Measurements from ENCODE around the gene TSPAN9. TPM values are rescaled to one million over a fixed set of nuclear protein-coding genes. Genes with fewer than 3 reads are reported as not detected.

Gene TSPAN9
- total RNA-seq, 1 donor, result 3.5 TPM

DNA sequence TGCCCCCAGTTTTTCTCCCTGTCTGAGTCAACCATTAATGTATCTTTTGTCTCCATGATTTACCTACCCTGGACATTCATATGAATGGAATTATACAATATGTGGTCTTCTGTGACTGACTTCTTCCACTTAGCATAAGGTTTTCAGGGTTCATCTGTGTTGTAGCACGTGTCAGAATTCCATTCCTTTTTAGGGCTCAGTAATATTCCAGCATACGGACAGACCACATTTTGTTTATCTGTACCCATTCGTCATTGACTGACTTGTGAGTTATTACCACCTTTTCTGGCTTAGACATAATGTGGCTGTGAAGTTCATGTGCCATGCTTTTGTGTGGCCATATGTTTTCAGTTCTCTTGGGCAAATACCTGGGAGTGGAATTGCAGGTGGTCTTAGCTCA is 37.9 kb downstream of the TSPAN9 start:
- no peaks in the 10 kb centered on the region for H3K9me3 ChIP-seq (ENCODE audit: low read depth, low read length)
- no peaks in the 10 kb centered on the region for H3K4me1 ChIP-seq (ENCODE audit: insufficient read depth, low read length)
- peaks cover 6% of the 10 kb centered on the region for H3K27me3 ChIP-seq (ENCODE audit: insufficient read depth, low read length)
- H3K4me3 ChIP-seq (ENCODE audit: low read length), result no peak overlapping the region

DNA sequence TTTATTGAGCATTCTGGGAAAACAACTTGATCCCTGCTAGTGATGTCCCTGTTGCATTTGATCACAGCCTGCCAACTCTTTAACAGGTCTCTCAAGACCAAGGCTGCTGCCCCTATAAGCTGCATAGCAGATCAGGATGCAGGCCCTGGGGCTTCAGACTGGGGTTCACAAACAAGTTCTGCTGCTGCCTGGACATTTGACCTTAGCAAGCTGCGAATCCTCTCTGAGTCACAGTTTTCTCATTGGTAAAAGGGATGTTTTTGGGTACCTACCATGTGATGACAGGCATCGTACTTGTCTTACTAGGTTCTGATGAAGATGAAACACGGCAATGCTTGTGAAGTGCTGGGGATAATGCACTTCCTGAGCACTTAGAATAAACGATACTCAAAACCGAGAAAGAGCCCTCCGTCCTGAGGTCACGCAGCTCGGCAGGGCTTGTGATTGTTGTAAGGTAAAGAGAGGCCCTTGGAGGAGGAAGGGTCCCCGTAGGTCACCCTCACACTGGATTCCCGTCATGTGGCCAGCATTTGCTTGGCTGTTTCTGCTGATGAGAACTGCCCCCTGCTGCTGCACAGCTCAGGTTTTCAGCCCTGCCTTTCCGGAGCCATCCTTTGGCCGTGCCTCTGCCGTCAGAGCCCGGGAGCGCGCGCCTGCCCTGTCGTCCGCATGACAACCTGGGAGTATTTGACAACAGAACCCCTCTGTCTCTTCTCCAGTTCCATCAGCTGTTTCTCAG is 39.1 kb downstream of the TSPAN9 start:
- Histone ChIP-seq H3K9me3 (ENCODE audit: low read depth, low read length) (no peaks in the 10 kb centered on the region), H3K4me1 (ENCODE audit: insufficient read depth, low read length) (no peaks in the 10 kb centered on the region), H3K4me3 (ENCODE audit: low read length) (no peak overlapping the region), H3K27me3 (ENCODE audit: insufficient read depth, low read length) (peaks cover 6% of the 10 kb centered on the region)

DNA sequence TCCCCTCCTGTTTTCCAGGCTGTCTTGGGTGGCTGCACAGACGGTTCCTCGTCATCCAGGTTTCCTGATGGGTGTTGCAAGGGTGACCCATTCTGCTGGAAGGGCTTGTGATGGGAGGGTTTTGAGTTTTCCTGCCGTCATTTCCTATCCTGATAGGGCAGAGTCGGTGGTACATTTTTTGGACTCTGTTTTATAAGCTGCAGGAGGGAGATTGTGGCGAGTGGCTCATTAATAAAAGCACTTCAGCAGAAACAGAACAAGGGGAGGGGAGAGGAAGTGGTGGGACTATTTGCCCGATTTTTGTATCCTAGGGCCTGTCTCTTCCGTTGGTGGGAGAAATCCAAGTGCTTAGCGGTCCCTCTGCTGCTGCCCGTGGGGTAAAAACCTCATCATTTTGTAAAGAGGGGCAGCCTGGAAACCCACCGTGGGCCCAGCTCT is 40.0 kb downstream of the TSPAN9 start:
- no peak overlapping the region for H3K4me3 ChIP-seq (ENCODE audit: low read length)
- H3K4me1 ChIP-seq (ENCODE audit: insufficient read depth, low read length), result no peaks in the 10 kb centered on the region
- peaks cover 6% of the 10 kb centered on the region for H3K27me3 ChIP-seq (ENCODE audit: insufficient read depth, low read length)
- no peaks in the 10 kb centered on the region for H3K9me3 ChIP-seq (ENCODE audit: low read depth, low read length)

DNA sequence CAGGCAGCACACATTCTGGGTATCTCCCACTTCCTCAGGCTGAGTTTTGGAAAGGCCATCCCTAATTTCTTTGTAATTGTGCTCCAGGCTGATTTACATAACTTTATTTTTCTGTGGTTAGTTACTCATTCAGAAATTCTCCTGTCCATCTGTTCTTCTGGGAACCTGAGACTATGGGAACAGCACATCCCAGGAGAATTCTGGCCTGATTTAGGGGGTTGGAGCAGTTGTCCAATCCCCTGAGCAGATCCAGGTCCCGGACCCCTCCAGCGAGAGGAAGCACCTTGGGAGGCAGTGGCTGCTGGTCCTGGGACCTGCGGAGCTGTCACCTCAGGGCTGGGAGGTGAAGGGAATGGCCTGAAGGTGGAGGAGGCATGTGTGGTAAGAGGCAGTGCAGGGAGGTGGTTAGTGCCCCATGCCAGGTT is 40.4 kb downstream of the TSPAN9 start:
- peaks cover 6% of the 10 kb centered on the region for H3K27me3 ChIP-seq (ENCODE audit: insufficient read depth, low read length)
- H3K4me1 ChIP-seq (ENCODE audit: insufficient read depth, low read length), result no peaks in the 10 kb centered on the region
- no peak overlapping the region for H3K4me3 ChIP-seq (ENCODE audit: low read length)
- no peaks in the 10 kb centered on the region for H3K9me3 ChIP-seq (ENCODE audit: low read depth, low read length)

DNA sequence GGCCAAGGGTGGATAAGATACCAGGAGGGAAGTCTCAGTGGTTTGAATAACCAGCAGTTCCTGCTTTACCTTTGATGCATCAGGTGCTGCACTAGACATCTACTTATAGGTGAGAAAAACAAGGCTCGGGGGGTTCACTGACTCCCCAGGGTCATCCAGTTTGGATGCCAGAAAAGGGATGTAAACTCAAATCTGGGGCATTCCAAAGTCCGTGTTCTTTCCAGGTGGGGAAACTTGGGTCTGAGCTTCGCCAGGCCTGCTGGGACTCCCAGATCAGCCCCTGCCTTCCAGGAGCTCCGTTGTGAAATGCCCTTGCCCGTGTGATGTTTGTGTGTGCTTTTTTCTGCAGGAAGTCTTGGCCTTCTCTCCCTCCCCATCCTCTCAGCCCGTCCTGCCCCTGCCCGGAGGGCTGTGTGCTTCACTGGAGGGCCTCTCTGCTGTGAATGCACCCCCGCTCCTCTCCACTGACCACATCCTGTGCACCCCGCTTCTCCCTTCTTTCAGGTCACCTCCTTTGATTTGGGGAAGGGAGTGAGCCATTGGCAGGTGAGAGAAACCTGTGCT is 42.1 kb downstream of the TSPAN9 start:
- Histone ChIP-seq H3K4me3 (ENCODE audit: low read length) (no peak overlapping the region), H3K4me1 (ENCODE audit: insufficient read depth, low read length) (no peaks in the 10 kb centered on the region), H3K27me3 (ENCODE audit: insufficient read depth, low read length) (peaks cover 13% of the 10 kb centered on the region), H3K9me3 (ENCODE audit: low read depth, low read length) (no peaks in the 10 kb centered on the region)

DNA sequence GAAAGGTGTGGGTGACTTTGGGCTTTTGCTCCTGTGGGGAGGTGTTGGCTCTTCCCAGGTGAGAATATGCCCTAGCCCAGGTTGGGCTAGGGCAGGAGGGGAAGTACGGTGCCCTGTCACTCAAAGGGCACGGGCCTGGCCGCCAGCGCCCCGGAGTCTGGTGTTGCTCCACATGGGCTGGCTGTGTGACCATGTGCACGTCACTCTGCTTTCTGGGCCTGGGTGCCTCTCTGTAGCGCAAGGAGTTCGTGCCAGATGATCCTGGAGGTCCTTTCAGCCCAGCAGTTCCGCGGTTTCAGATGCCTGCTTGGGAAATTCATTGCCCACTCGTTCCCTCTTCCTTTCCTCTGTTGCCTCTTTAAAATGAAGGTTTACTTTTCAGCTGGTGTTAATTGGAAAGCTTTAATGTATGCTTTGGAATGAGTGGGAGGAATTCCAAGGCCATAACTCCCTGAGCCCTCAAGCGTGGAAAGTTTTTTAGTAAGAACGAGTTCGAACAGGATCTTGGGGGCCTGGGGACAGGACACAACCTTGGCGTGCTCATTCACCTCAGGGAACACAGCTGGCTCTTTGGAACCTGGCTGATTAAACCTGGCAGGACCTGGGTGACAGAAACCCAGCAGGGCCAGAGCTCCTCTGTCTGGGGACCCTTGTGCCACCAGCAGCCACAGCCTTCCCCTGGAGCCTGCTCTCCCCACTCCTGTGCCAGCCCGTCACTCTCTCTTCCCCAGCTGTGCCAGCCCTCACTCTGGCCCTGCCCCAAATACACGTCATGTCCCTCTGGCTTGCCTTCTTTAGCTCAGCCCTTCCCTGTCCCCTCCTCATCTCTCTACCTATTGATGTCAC is 42.8 kb downstream of the TSPAN9 start:
- Histone ChIP-seq H3K9me3 (ENCODE audit: low read depth, low read length) (no peaks in the 10 kb centered on the region), H3K4me1 (ENCODE audit: insufficient read depth, low read length) (no peaks in the 10 kb centered on the region), H3K4me3 (ENCODE audit: low read length) (no peak overlapping the region), H3K27me3 (ENCODE audit: insufficient read depth, low read length) (peaks cover 15% of the 10 kb centered on the region)

DNA sequence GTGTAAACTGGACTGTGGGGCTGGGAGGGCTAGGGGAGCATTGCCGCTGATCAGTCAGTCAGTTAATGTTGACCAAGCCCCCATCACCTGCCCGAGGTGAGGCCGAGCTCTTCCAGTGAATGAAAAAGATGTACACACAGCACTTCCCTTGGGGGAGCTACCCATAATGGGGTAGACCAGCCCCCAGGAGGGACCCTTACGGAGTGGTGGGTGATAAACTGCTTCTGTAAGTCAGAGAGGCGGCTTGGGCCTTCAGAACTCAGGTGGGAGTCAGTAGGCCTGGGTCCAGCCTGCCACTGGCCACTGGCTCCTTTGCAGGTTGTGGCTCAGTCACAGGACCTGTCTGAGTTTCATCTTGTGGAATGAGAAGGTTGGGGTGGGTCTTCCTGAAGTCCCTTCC is 43.5 kb downstream of the TSPAN9 start:
- Histone ChIP-seq H3K27me3 (ENCODE audit: insufficient read depth, low read length) (peaks cover 17% of the 10 kb centered on the region), H3K9me3 (ENCODE audit: low read depth, low read length) (no peaks in the 10 kb centered on the region)

DNA sequence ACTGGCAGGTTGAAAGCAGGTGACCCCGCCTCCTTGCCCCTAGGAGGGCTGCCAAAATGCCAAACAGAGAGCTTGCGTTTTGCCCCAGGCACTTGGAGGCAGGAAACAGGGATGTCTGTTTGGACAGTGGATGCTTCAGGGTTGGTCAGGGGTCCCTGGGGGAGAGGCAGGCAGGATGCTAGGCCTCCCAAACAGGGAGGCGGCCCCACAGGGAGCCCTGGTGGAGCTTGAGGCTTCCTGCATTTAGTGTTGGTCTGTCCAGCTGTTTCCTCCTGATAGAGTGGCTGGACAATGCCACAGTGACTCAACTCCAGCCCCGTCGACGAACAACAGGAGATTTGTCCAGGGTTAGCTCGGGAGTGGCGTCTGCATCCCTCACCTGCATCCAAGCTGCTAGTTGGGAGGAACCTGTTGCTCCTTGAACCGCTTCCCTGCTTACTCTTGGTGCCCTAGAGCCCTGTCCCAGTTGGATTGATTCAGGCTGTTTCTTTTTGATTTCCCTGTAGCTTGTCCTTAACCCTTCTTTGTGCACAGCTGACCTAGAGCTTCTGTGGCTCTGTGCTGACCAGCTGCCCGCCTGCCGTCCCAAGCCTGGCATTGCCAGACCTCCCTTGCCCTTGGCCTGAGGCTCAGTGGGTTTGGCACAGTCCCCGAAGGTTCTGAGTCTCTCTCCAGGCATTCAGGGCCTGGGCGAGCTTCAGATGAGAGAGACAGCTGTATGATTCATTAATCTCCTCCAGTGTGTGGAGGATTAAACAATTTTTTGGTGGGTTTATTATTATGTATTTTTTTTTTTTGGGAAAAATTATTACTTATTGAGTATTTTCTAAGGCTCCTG is 45.9 kb downstream of the TSPAN9 start:
- Histone ChIP-seq H3K4me1 (ENCODE audit: insufficient read depth, low read length) (no peaks in the 10 kb centered on the region), H3K9me3 (ENCODE audit: low read depth, low read length) (no peaks in the 10 kb centered on the region), H3K4me3 (ENCODE audit: low read length) (no peak overlapping the region), H3K27me3 (ENCODE audit: insufficient read depth, low read length) (peaks cover 27% of the 10 kb centered on the region)

More for the DNA sequence above, 43.5 kb downstream of the TSPAN9 start:
- Histone ChIP-seq H3K4me3 (ENCODE audit: low read length) (no peak overlapping the region), H3K4me1 (ENCODE audit: insufficient read depth, low read length) (no peaks in the 10 kb centered on the region)

DNA sequence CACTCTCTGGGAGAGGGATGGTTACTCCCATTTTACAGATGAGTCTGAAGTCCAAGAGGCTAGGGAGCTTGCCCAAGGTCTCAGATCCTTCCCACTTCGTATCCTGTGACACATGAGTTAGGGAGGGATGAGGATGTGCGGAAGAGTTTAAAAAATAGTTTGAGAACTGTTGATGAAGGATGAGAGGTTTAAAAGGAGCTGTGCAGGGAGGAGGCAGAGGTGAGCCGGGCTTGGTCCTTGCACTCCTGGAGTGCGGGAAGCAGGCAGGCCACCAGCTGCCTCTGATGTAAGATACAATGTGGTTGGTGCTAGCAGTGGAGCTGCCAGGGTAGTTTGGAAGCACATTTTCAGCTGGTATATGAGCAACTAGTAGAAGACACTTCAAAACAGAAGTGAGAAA is 46.5 kb downstream of the TSPAN9 start:
- Histone ChIP-seq H3K27me3 (ENCODE audit: insufficient read depth, low read length) (peaks cover 34% of the 10 kb centered on the region), H3K9me3 (ENCODE audit: low read depth, low read length) (no peaks in the 10 kb centered on the region), H3K4me1 (ENCODE audit: insufficient read depth, low read length) (no peaks in the 10 kb centered on the region), H3K4me3 (ENCODE audit: low read length) (no peak overlapping the region)

DNA sequence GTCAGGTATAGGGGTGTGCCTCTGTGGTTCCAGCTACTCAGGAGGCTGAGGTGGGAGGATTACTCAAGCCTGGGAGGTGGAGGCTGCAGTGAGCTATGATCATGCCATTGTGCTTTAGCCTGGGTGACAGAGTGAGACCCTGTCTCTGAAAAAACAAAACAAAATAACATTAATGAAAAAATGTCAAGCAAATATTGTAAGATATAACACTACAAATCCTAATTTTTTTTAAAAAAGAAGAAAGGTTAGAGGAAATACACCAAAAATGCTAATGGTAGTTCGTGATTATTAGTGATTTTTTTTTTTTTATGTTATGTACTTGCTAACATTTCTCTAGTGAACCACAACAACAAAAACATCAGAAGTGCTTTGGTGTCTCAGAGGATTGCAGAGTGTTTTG is 47.7 kb downstream of the TSPAN9 start:
- no peaks in the 10 kb centered on the region for H3K9me3 ChIP-seq (ENCODE audit: low read depth, low read length)
- H3K4me1 ChIP-seq (ENCODE audit: insufficient read depth, low read length), result peaks cover 9% of the 10 kb centered on the region
- H3K4me3 ChIP-seq (ENCODE audit: low read length), result no peak overlapping the region
- peaks cover 38% of the 10 kb centered on the region for H3K27me3 ChIP-seq (ENCODE audit: insufficient read depth, low read length)

DNA sequence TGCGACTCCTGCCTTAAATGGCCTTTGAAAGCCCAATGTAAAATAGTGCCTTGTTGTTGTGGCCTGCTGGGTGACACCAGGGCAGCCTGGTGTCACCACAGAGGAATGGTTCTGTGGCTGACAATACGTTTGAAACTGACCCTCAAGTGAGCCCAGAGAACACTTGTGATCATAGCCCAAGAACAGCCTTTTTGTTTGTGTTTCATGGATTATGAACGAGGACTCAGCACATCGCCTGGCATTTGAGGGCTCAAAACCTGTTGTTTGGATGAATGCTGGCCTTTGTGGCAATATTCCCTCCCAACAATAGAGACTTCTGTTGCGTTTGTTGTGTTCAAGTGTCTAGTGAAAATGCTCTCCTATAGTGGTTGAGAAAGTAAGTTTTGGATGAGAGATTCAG is 48.5 kb downstream of the TSPAN9 start:
- peaks cover 15% of the 10 kb centered on the region for H3K4me1 ChIP-seq (ENCODE audit: insufficient read depth, low read length)
- no peak overlapping the region for H3K4me3 ChIP-seq (ENCODE audit: low read length)
- H3K27me3 ChIP-seq (ENCODE audit: insufficient read depth, low read length), result peaks cover 40% of the 10 kb centered on the region
- H3K9me3 ChIP-seq (ENCODE audit: low read depth, low read length), result no peaks in the 10 kb centered on the region

DNA sequence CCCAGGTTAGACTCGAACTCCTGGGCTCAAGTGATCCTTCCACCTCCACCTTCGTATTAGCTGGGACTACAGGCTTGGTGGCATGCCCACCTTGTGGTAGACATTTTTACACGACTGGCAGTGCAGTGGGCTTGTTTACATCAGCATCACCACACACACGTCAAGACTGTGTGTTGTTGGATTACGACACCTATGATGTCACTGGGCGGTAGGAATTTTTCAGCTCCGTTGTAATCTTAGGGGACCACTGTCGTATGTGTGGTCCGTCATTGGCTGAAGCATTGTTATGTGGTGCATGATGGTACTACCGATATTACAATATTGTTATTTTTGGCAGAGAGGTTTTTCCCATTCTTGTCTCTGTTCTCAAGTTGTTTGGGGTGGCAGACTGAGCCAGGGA is 50.7 kb downstream of the TSPAN9 start:
- Histone ChIP-seq H3K27me3 (ENCODE audit: insufficient read depth, low read length) (peaks cover 57% of the 10 kb centered on the region), H3K4me1 (ENCODE audit: insufficient read depth, low read length) (peaks cover 15% of the 10 kb centered on the region), H3K9me3 (ENCODE audit: low read depth, low read length) (no peaks in the 10 kb centered on the region), H3K4me3 (ENCODE audit: low read length) (no peak overlapping the region)

DNA sequence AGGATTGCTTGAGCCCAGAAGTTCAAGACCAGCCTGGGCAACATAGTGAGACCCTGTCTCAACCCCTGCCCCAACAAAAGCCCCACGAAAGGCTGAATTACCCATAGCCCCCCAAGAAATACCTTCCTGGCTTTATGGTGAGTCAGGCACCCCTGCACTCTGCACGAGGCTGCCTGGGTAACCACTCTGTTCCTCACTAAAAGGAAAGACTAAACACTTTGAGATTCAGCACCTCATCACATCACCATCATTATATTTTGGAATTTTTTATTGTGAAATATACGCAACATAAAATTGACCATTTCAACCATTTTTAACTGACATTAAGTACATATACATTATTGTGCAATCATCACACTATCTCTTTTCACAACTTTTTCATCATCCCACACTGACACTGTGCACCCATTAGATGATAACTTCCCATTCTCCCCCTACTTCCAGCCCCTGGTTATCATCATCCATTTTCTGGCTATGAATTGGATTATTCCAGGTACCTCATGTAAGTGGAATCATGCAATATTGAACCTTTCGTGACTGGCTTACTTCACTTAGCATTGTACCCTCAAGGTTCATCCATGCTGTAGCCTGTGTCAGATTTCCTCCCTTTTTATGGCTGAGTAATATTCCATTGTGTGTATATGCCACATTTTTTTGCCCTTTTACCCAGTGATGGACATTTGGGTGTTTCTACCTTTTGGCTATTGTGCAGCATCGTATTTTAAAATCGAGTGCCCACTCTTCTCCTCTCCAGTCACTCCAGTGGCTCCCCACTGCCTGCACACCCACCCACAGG is 51.5 kb downstream of the TSPAN9 start:
- Histone ChIP-seq H3K4me3 (ENCODE audit: low read length) (no peak overlapping the region), H3K27me3 (ENCODE audit: insufficient read depth, low read length) (peaks cover 55% of the 10 kb centered on the region), H3K9me3 (ENCODE audit: low read depth, low read length) (no peaks in the 10 kb centered on the region), H3K4me1 (ENCODE audit: insufficient read depth, low read length) (peaks cover 15% of the 10 kb centered on the region)
